ENCODE data around the gene APP.

The APP gene

DNA sequence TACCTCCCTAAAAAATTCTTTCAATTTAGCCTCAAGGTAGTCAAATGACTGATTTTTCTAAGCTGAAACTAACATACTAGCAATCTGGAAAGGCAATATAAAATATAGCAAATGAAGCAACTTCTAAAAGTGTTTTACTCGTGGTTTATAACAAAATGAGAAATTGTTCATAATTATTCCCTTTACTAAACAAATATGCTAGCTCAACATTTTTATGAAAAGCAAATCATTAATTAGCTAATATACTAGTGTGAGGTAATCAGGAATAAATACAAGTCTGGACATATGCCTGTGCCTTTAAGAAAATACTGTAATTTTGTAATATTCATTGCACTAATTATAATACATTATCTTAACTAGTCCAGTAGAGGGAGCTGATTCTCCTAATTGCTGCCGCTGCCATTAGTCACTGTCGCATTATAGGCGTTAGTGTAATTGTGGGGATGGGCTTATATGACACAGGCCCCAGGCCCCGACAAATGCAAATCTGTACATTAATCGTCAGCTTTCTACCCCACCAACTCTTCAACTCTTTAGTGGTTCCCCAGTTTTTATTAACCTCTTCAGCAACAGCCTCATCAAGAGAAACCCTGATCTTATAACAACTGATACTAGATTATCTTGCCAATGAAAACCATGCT is 274.9 kb downstream of the APP start:
- DNase-seq: no peak

DNA sequence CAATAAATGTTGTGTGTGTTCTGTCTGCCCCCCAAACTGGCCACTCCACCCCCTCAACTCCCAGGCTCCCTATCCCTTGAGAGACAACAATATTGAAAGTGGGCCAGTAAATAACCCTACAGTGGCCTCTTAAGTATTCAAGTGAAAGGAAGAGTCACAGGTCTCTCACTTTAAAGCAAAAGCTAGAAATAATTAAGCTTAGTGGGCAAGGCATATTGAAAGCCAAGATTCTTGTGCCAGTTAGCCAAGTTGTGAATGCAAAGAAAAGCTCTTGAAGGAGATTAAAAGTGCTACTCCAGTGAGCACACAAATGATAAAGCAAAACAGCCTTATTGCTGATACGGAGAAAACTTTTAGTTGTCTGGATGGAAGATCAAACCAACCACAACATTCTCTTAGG is 277.4 kb downstream of the APP start:
- DNase-seq: no peak

DNA sequence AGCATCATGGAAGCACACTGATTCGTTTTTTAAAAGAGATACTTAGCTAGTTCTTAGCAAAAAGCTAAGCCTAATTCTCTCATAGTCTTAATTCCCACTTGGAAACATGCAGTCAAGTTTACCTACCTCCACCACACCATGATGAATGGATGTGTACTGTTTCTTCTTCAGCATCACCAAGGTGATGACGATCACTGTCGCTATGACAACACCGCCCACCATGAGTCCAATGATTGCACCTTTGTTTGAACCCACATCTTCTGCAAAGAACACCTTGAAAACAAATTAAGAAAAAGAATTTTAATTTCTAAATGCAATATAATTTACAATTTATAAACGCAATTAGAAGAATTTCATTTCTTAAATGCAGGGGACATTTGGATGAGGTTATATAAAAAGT is 279.0 kb downstream of the APP start:
- DNase-seq: no peak

DNA sequence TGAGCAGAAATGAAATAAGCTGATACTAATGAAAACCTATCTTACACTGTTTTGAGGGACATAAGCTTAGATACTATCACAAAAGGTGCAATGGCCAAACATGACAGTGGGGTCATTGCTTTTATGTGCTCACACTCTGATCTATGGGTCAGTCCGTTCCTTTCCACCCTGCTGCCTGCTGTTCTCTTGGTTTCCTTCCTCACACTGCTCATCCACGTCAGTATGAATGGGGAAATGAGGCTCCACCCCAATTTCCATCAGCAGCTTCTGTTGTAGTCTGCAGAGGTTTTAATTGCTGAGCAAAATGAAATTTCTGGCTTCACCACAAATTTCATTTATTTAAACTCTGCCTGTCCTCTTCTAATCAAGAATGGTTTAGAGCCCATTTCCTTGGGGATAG is 280.6 kb downstream of the APP start:
- no peak for DNase-seq

DNA sequence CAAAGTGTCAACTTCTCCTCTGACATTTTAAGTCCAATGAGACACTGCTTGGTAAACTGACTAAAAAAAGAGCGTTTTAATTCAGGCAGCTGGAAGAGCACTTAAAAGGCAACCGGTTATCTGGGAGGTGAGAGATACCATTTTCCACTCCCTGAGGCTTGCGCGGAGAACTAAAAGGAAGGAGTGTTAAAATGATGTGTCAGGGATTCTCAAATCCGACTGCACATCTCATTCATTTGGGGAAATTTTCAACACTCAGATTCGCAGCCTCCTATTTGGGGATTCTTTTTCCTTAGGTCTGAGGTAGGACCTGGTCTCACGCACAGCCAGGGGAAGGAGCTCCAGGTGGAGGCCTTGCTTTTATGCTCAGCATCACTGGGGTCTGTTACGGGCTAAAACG is 281.9 kb downstream of the APP start:
- no peak for DNase-seq

DNA sequence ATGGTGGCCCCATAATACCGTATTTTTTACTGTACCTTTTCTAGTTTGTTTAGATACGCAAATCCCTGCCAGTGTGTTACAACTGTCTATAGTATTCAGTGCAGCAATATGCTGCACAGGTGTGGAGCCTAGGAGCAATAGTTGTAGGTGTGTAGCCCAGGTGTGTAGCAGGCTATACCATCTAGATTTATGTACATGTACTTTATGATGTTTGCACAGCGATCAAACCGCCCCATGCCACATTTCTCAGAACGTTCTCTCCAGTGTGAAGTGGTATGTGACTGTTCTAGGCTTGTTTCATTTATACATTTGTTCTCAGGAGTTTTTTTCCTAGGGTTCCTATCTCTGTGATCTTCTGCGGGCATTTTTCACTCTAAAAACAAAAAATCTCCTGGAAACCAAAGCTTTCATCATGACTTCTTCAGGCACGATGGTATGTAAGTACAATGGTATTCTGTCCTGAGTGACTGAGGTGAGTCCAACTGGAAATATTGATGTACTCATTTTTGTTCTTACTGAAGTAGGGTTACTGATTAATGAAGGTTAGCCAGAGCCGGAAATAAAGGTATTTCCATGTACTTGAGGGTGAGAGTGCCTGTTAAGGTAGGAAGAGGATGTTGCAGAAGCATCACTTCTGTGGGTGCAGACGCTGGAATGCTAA is 282.8 kb downstream of the APP start:
- no peak for DNase-seq

DNA sequence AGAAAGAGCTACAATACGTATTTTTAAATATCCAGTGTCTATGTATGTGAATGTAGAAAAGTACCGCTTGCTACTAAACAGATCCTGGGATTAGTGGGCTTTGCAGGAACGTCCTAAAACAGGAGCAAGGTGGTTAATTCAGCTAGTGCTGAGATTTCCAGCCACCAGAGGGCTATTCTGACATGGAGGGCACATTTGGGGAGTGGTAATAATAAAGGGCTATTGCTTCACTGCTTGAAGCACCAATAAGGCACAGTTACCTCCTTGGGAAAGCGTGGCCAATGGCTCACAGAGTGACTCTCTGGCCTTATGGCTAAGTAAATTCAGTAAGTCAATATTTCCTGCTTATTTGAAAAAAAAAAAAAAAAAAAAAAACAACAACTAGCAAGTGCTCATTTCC is 283.4 kb downstream of the APP start:
- no peak for DNase-seq

DNA sequence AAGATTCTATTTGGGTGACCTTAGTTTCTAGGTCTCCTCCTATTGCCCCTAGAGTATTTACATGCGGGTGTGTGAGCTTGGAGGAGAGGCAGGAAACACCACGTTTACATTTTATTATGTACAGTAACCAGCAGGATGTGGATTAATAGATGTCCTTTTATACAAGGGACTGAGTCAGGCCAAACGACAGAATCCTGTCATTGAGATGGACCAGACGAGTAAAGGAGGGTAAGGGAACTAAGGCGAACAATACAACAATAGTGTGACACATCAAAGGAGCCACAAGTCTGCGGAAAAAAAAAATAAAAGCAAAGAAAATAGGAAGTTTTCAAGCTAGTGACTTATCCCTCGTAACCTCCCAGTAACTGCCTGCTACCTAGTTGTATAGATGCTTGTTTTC is 284.7 kb downstream of the APP start:
- no peak for DNase-seq

DNA sequence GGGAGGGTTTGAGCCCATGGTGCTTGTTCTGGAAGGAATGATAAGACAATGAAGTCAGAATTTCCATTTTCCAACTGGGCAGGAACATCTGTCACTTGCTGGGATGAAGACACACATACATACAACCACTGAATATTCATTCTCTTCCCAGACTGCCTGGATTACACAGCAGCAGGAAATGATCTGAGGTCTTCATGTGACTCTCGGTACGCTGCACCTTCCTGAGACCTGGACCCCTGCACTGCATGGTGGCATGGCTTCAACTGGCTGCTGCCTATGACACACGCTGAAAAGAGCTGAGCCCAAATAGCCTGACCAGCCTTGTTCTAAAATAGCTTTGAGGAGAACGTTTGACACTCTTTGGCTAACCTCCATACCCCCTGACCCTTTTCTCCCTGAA is 285.2 kb downstream of the APP start:
- no peak for DNase-seq

DNA sequence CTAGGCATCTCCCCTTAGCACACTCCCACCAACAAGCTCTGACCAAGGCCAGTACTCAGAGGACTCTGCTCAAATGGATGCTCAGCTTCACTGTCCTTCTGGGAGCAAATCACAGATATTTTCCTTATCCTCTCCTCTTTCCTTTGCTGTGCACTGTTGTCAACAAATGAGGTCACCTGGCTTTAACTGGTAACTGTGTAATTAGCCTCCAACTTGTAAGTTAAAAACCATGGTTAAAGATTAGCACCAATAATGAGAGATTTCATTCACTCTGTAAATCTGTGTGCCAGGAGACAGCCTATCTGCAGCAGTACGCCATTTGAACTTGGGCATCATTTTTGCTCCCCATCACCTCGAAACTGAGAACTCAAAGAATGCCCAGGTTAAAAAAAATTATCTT is 286.3 kb downstream of the APP start:
- DNase-seq: no peak

DNA sequence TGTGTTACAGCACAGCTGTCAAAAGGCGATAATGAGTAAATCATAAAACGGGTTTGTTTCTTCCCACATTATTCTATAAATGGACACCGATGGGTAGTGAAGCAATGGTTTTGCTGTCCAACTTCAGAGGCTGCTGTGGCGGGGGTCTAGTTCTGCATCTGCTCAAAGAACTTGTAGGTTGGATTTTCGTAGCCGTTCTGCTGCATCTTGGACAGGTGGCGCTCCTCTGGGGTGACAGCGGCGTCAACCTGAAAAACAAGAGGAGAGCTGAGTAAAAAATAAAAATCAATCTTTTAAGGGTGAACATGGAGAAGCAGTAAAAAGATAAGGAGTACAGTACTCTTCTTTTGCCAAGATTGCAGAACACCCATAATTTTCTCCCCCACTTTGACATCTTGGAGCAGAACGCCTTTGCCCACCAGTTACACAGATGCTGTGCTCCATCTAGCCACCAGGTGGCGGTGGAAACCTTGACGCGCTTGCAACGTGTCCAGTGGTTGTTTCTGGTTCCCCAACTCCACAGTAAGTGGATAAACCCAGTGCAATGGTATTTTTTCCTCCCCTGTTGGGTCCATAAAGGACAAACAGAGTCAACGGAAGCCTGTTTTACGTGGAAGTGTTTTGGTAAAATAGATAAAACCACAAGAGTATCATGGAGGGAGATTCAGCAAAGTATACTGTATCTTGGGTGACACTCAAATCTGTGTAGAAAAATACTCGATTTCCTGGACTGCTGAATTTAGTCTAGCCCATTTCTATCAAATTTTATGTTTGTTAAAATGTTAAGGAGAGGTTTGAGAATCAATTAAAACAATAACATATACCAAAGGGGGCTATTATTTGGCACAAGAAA is 288.8 kb downstream of the APP start:
- DNase-seq: peak; percentile 27

DNA sequence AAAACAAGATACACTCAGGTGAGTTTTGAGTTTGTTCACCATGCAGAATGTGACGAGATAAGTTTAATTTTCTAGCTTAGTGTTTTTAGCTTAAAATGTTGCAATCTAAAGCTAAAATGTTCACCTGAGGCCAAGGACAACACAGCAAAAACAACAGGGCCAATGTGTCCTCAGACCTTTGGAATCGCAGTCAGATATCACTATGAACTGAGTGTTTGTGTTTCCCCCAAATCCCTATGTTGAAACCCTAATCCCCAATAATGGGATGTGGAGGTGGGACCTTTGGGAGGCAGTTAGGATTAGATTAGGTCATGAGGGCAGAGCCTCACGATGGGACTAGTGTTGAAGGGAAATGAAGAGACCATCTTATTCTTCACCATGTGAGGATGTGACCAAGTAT is 291.4 kb downstream of the APP start:
- DNase-seq: no peak

DNA sequence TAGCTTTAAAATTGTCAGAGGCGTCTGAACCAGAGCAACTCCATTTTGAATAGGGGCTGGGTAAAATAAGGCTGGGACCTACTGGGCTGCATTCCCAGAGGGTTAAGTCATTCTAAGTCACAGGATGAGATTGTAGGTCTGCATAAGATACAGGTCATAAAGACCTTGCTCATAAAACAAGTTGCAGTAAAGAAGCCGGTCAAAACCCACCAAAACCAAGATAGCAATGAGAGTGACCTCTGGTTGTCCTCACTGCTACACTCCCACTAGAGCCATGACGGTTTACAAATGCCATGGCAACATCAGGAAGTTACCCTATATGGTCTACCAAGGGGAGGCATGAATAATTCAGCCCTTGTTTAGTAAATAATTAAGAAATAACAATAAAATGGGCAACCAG is 292.2 kb downstream of the APP start:
- no peak for DNase-seq

DNA sequence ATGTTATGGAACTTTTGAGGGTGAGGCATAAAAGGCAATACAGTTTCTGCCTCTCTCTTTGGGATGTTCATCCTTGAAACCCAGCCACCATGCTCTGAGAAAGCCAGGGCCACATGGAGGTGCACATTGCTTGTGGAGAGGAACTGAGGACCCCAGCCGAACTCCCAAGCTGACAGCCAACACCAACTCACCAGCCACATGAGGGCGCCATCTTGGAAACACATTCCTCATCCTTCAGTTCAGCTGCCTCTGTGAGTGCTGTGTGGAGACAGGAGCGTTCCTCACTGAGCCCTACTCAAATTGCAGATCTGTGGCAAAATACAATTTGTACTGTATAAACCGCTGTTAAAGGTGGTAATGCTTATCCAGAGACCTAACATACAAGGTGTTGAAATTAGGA is 298.3 kb downstream of the APP start:
- no peak for DNase-seq

DNA sequence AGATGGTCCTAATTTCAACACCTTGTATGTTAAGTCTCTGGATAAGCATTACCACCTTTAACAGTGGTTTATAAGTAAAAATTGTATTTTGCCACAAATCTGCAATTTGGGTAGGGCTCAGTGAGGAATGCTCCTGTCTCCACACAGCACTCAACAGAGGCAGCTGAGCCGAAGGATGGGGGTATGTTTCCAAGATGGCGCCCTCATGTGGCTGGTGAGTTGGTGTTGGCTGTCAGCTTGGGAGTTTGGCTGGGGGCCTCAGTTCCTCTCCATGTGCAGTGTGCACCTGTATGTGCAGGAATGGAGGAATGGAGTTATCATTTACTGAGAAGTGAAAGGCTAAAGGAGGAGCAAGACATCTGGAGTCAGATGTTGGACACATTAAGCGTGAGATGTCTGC is 299.0 kb downstream of the APP start:
- DNase-seq: no peak

DNA sequence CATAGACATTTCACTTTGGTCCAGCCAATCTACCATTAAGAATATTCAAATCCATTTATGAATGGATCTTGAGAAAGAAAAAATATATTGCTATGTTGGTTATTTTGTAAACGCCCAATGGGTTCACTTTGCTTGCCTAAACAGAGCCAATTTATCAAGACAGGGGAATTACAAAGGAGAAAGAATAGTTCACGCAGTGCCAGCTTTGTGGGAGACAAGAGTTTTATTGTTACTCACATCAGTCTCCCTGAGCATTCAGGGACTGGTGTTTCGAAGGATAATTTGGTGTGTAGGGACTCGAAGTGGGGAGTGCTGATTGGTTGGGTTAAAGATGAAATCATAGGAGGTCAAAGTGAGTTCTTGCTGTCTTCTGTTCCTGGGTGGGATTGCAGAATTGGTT is 300.5 kb downstream of the APP start:
- DNase-seq: no peak

DNA sequence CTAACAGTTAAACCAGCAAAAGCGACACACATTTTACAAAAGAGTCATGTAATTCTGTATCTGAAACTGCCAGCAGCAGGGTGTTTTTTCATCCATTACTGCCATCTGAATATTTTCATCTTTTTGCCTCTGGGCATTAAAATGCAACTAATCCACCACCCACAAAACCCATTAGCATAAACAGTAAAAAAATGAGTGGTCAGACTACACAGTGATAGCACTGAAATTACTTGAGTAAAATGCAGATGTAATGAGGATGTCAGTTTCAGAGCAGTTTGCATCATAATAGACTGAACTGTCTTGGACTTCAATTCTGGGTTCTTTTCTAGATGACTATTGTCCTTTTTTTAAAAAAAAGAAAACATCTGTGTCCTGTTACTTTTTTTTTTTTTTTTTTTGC is 303.5 kb downstream of the APP start:
- DNase-seq: no peak

DNA sequence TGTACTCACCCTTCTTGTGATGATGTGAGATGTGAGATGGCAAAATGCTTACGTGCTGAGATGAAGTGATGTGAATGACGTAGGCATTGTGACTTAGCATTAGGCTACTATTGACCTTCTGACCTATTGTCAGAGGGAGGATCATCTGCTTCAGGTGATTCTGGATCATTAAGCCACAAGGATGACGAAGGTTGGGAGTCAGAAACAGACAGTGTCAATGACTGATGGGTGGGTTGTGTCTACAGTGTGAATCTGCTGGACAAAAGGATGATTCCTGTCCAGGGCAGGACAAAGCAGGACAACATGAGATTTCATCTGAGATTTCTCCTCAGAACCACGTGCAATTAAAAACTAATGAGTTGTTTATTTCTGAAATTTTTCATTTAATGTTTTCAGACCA is 306.8 kb downstream of the APP start:
- DNase-seq: no peak

DNA sequence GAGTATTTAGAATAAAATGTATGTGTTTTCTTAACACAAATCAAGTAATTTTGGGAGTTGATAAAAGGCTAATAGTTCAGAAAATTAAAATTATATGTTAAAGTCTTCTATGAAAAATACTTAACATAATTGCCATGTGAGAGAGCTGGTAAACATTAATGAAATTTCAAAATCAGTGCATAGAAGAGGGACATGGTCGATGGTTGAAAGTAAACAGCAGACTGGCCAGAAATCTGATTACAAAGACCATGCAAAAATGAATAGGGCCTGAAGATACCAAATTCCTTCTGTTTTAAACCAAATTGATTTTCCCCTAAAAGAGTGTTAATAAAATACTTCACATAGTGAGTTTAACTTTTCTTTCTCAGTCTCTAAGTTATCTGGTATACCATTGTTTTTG is 307.5 kb downstream of the APP start:
- DNase-seq: no peak

DNA sequence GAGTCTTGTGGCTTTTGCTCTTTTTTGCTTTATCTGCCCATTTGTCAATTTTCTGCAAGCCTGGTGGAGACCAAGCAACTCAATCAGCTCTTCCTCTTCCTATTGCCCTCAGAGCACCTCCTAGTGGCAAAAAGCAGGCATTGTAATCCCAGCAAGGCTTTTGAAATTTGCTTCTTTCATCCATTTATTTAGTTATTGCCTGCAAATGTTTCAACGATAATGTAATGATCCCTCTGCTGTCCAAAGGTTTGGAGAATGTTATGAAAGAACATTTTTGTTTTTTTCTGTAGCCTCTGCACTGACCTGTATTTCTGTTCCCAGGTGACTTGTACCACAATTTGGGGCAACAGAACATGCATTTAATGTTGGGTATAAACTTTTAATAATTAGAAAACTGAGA is 308.0 kb downstream of the APP start:
- no peak for DNase-seq

DNA sequence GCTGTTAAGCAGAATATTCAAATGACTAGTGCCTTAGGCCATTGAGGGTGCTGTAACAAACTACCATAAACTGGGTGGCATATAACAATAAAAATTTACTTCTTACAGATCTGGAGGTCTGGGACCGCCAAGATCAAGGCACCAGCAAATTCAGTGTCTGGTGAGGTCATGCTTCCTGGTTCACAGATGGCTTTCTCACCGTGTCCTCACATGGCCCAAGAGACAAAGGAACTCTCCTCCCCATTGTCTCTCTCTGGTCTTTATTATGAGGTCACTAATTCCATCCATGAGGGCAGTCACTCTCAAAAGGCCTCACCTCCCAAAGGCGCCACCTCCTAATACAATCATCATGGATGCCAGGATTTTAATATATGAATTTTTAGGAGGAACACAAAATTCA is 308.5 kb downstream of the APP start:
- no peak for DNase-seq

DNA sequence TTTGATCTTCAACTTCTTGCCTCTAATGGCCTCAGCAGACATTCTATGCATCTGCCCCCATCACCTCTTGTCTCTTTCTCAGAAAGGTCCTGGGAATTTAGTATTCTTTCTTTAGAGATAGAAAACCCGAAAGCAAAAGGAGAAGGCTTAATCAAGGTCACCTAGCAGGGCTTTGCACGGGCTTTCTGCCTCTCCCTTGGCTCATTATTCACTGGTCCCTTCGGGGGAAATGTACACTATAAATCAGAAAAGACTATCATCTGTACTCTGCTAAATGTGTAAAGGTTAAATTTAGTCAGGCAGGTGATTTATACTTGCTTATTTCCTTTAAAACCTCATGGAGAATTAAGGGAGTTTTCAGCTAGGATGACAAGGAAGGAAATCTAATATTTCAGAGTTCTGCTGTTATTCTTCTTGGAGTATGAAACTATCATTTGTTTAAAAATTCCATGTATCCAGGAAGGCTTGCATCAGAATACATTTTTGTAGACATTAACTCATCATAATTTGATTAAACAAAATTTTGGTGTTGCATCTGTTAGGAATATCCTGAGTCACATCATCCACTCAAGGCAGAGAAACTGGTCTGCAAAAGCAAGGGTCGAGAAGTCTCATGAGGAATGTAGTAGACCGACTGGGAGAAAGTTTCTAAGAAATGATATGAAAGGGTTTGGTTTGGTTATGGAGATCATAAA is 311.2 kb downstream of the APP start:
- no peak for DNase-seq

DNA sequence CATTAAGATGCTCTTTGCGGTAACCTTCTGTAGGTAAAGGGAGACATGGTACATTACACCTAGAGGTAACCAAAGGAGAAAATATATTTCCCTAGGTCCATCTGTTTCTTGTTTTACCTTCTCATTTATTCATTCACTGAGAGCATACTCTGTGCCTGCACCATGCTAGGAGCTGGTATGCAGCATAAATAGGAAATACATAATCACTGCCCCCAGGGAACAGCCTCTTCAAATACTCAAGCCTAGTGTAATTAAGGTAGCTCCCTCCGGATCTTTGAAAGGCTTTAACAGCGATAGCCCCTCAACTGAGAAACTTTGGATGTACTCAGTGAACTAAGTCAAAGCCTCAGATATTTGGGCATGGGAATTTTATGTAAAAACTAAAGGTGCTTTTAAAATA is 312.2 kb downstream of the APP start:
- no peak for DNase-seq

Measured in 8988T (cell line).